Right atrium auricular region (tissue), 2 donors: ENCODE measurements around the gene MIEF2. TPM values are rescaled to one million over a fixed set of nuclear protein-coding genes. Genes with fewer than 3 reads are reported as not detected.
"Not testable (repeated sequence)": the region's sequence is repeated elsewhere in the genome, so short reads cannot be mapped to it uniquely, and the experiment has no call there.

ENCODE experiments used
- DNase-seq: peaks from one replicate; pipeline ENCODE4 v3.0.0-alpha.2; 2019; ENCODE audit warnings: low spot score
- H3K27ac ChIP-seq, 2 donors: fragments of 200-600 bp; sonication (generic); 1 replicate in 1 of 2; 2 replicates in 1 of 2; pipeline ENCODE4 v1.5.1; 2016 to 2019
- H3K27me3 ChIP-seq, 2 donors: fragments of 200-600 bp; sonication (generic); one replicate each; pipeline versions ENCODE4 v1.5.1 to v1.6.0; 2017 to 2019
- H3K36me3 ChIP-seq: fragments of 200-600 bp; sonication (generic); one replicate; pipeline ENCODE4 v1.5.1; 2016
- H3K4me1 ChIP-seq, 2 donors: fragments of 200-600 bp; sonication (generic); one replicate each; pipeline versions ENCODE4 v1.5.1 to v1.6.0; 2017 to 2019
- H3K4me3 ChIP-seq, 2 donors: fragments of 200-600 bp; sonication (generic); 1 replicate in 1 of 2; 2 replicates in 1 of 2; pipeline ENCODE4 v1.5.1; 2017 to 2019; ENCODE audit warnings: mild to moderate bottlenecking in 1 of 2, moderate library complexity in 1 of 2
- H3K9me3 ChIP-seq, 2 donors: fragments of 200-600 bp; sonication (generic); one replicate each; pipeline ENCODE4 v1.5.1; 2019
- total RNA-seq, 2 donors: library from RNA; depleted of rRNA; stranded (reverse); fragments of >200 nt; gene quantifications; one replicate each; pipeline ENCODE4 v1.1.0, GENCODE V29; 2016
- TF ChIP-seq, protein P1 (sequence below), 2 donors: fragments of 200-600 bp; sonication (generic); IDR thresholded peaks; one replicate each; pipeline ENCODE4 v1.5.1; 2019; ENCODE audit warnings: antibody characterized with exemption in 2 of 2

Gene MIEF2
- total RNA-seq, 2 donors from 2014 or later: 14.1 to 20.2 TPM

DNA sequence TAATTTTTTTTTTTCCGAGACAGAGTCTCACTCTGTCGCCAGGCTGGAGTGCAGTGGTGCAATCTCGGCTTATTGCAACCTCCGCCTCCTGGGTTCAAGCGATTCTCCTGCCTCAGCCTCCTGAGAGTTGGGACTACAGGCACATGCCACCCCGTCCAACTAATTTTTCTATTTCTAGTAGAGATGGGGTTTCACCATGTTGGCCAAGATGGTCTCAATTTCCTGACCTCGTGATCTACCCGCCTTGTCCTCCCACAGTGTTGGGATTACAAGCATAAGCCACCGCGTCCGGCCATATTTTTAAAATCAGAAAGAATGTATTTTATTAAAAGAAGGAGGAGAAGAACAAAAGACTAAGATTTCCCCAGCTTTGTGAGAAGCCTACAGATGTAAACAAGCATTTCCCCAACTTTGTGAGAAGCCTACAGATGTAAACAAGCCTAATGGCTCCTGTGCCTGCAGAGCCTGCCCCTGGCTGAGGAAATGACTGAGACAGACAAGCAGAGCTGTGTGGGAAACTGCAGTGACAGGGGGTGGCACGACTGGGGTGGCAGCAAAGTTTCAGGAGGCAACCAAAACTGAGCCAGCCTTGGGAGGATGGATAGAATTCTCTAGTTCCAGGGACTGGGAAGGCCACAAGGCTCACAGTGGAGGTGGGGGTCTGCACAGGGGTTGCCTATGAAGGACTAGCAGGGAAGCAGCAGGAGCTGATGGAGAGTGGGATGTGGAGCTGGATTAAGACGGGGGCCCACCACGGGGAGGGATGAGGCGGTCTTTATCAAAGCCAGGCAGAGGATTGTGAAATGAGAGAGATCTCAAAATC lies 31.5 kb downstream of the MIEF2 start:
- Histone ChIP-seq H3K36me3 (peaks cover 50% of the 10 kb centered on the region), H3K27me3 (no peaks in the 10 kb centered on the region), H3K27ac (no peak overlapping the region), H3K9me3 (no peaks in the 10 kb centered on the region), H3K4me3 (no peak overlapping the region), H3K4me1 (no peaks in the 10 kb centered on the region)
- no peak for DNase-seq
- TF ChIP-seq, protein P1, sequence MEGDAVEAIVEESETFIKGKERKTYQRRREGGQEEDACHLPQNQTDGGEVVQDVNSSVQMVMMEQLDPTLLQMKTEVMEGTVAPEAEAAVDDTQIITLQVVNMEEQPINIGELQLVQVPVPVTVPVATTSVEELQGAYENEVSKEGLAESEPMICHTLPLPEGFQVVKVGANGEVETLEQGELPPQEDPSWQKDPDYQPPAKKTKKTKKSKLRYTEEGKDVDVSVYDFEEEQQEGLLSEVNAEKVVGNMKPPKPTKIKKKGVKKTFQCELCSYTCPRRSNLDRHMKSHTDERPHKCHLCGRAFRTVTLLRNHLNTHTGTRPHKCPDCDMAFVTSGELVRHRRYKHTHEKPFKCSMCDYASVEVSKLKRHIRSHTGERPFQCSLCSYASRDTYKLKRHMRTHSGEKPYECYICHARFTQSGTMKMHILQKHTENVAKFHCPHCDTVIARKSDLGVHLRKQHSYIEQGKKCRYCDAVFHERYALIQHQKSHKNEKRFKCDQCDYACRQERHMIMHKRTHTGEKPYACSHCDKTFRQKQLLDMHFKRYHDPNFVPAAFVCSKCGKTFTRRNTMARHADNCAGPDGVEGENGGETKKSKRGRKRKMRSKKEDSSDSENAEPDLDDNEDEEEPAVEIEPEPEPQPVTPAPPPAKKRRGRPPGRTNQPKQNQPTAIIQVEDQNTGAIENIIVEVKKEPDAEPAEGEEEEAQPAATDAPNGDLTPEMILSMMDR (IDR thresholded peaks at IDR 0.05): no peak

DNA sequence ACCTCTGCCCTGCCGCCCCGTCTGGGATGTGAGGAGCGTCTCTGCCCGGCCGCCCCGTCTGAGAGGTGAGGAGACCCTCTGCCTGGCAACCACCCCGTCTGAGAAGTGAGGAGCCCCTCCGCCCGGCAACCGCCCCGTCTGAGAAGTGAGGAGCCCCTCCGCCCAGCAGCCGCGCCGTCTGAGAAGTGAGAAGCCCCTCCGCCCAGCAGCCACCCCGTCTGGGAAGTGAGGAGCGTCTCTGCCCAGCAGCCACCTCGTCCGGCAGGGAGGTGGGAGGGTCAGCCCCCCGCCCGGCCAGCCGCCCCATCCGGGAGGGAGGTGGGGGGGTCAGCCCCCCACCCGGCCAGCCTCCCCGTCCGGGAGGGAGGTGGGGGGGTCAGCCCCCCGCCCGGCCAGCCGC lies 37.6 kb downstream of the MIEF2 start:
- H3K36me3 ChIP-seq: peaks cover 38% of the 10 kb centered on the region
- not testable (repeated sequence) for H3K9me3 ChIP-seq, H3K4me3 ChIP-seq, H3K27me3 ChIP-seq, H3K27ac ChIP-seq, H3K4me1 ChIP-seq, DNase-seq

DNA sequence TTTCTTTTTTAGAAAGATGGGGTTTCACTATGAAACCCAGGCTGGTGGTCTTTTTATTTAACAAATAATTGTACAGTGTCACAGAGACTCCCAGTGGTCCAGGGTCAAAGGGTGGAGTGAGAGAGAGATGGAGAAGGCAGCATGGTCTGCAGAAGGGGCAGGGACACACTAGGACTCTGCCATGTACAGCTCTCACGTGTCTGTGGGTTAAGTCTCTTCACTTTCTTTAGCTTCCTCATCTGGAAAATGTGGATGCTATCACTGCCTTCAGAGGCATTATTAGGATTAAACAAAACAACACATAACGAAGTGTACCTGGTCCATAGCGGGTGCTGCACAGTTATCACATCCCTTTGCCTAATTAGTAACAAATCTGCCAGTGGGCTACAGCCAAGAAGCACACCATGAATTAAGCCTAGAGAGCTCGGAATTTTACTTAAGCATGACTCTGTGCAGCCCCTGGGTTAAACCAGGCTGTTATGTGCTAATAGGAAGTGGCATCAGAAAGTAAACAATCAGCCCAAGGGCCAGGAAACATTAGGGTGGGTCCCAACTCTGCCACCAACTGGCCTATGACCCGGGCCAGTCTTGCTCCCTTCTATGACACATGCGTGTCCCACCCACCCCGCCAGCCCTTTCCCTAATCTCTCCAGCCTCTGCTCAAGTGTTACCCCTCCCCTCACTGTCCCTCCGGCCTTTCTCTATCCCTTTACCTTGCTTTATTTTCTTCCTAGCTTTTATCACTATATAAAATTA lies 40.4 kb downstream of the MIEF2 start:
- TF ChIP-seq, protein P1 (IDR thresholded peaks at IDR 0.05): no peak
- Histone ChIP-seq H3K27ac (no peak overlapping the region), H3K27me3 (no peaks in the 10 kb centered on the region), H3K4me1 (no peaks in the 10 kb centered on the region), H3K36me3 (peaks cover 55% of the 10 kb centered on the region), H3K4me3 (no peak overlapping the region), H3K9me3 (no peaks in the 10 kb centered on the region)
- no peak for DNase-seq

DNA sequence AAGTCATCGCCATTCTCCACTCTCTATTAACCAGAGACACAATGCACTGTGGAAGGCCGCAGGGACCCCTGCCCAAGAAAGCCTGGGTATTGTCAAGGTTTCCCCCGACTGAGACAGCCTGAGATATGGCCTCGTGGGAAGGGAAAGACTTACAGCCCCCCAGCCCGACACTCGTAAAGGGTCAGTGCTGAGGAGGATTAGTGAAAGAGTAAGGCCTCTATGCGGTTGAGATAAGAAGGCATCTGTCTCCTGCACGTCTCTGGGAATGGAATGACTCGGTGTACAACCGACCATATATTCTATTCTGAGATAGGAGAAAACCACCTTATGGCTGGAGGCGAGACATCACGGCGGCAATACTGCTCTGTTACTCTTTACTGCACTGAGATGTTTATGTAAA lies 42.7 kb downstream of the MIEF2 start:
- not testable (repeated sequence) for H3K4me3 ChIP-seq, H3K9me3 ChIP-seq, H3K4me1 ChIP-seq, DNase-seq, H3K27ac ChIP-seq, H3K27me3 ChIP-seq
- H3K36me3 ChIP-seq: peaks cover 75% of the 10 kb centered on the region

DNA sequence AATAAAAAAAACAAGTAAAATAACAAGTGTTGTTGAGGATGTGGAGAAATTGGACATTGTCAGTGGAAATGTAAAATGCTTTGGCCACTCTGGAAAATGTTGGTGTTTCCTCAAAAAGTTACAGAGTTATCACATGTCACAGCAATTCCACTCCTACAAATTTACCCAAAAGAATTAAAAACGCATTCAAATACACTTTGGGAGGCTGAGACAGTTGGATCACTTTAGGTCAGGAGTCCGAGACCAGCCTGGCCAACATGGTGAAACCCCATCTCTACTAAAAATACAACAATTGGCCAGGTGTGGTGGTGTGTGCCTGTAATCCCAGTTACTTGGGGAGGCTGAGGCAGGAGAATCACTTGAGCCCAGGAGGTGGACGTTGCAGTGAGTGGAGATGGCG lies 48.7 kb downstream of the MIEF2 start:
- DNase-seq: no peak
- Histone ChIP-seq H3K36me3 (peaks cover 32% of the 10 kb centered on the region), H3K9me3 (no peaks in the 10 kb centered on the region), H3K4me3 (no peak overlapping the region), H3K4me1 (peaks cover 0 to 19% of the 10 kb centered on the region in 2 donors), H3K27me3 (no peaks in the 10 kb centered on the region), H3K27ac (no peak overlapping the region)
- TF ChIP-seq, protein P1 (IDR thresholded peaks at IDR 0.05): no peak

DNA sequence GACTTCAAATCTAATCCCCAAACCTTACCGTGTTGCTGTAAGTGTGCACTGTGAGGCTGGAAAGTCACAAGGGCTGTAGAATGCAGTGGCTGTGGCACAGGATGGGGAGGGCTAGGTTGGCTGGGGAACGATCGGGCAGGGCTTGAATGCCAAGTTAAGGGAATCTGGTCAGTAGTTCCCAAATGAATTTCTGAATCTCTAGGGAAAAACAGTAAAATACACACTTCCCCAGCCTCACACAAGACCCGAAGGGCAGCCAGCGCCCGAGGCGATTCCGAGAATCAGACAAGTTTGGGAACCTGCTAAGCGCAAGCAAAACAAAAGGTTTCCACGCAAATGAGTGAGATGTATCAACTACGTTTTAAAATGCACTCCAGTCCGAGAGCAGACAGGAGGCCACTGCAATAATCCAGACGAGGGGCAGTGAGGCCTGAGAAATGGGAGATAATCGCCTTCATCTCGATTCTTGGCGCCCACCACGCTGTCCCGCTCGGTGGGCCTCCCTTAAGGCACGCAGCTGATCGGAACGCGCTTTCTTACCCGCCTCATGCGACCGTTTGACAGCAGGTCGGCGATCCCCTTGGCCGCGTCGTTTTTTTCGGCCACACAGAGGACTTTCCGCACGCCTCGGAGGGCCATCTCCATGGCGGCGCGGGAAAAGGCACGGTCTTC lies 53.7 kb downstream of the MIEF2 start:
- TF ChIP-seq, protein P1 (IDR thresholded peaks at IDR 0.05): no peak
- Histone ChIP-seq H3K27me3 (no peaks in the 10 kb centered on the region), H3K4me3 (peak overlapping the region; percentile 70 to 90), H3K9me3 (no peaks in the 10 kb centered on the region), H3K36me3 (peaks cover under 1% of the 10 kb centered on the region), H3K4me1 (peaks cover 0 to 59% of the 10 kb centered on the region in 2 donors), H3K27ac (peak overlapping the region; percentile 87 to 89)
- no peak for DNase-seq
